ENCODE measurements around the gene VWDE. TPM values are rescaled to one million over a fixed set of nuclear protein-coding genes. Genes with fewer than 3 reads are reported as not detected.

The VWDE gene
- total and polyA plus RNA-seq, 12 donors, result 0.05 to 0.37 (median 0.07) TPM; not detected in 9

- H3K27me3 ChIP-seq, result peaks cover 0 to 5% (median 0%) of the 10 kb centered on the region in 7 donors
- H3K36me3 ChIP-seq, result no peaks in the 10 kb centered on the region
- DNase-seq (no peak), ATAC-seq (no peak)
- TF ChIP-seq CTCF (IDR thresholded peaks at IDR 0.05), result no peak
- 81 to 84% methylated on average over 5 of the region's 5 CpGs for WGBS, 2 donors
- no peak overlapping the region for H3K4me3 ChIP-seq
- no peaks in the 10 kb centered on the region for H3K9me3 ChIP-seq
- intact Hi-C loops (cut with DNase I), result no loop called here
- no peak overlapping the region for H3K27ac ChIP-seq
- peaks cover 0 to 2% (median 0%) of the 10 kb centered on the region in 9 donors for H3K4me1 ChIP-seq
Observed at GRCh38 chr7:12386313-12386740, 17.3 kb downstream of the VWDE start.

GRCh38 chr7:12385364-12385786 is 18.3 kb downstream of the VWDE start:
- Histone ChIP-seq H3K9me3 (no peaks in the 10 kb centered on the region), H3K27ac (no peak overlapping the region), H3K4me1 (peaks cover 0 to 2% (median 0%) of the 10 kb centered on the region in 9 donors), H3K36me3 (no peaks in the 10 kb centered on the region), H3K4me3 (no peak overlapping the region), H3K27me3 (peaks cover 0 to 5% (median 0%) of the 10 kb centered on the region in 7 donors)
- DNase-seq (no peak), ATAC-seq (no peak)
- intact Hi-C loops (cut with DNase I), result no loop called here
- no peak for TF ChIP-seq CTCF (IDR thresholded peaks at IDR 0.05)
- WGBS, 2 donors, result 11 to 19% methylated on average over 2 of the region's 2 CpGs

- no peaks in the 10 kb centered on the region for H3K9me3 ChIP-seq
- 86 to 90% methylated on average over 3 of the region's 3 CpGs for WGBS, 2 donors
Observed at GRCh38 chr7:12383377-12383776, 20.3 kb downstream of the VWDE start.

GRCh38 chr7:12378389-12378788 is 25.3 kb downstream of the VWDE start:
- H3K36me3 ChIP-seq, result no peaks in the 10 kb centered on the region
- H3K4me1 ChIP-seq, result no peaks in the 10 kb centered on the region
- no peaks in the 10 kb centered on the region for H3K9me3 ChIP-seq
- TF ChIP-seq CTCF (IDR thresholded peaks at IDR 0.05), result no peak
- no peaks in the 10 kb centered on the region for H3K27me3 ChIP-seq
- ATAC-seq (no peak), DNase-seq (no peak)
- no peak overlapping the region for H3K4me3 ChIP-seq
- H3K27ac ChIP-seq, result no peak overlapping the region
- WGBS, 2 donors, result 63 to 66% methylated on average over 2 of the region's 2 CpGs
- intact Hi-C loops (cut with DNase I), result no loop called here

More at GRCh38 chr7:12383377-12383776, 20.3 kb downstream of the VWDE start:
- intact Hi-C loops (cut with DNase I), result no loop called here
- no peak for ATAC-seq
- no peaks in the 10 kb centered on the region for H3K27me3 ChIP-seq
- TF ChIP-seq CTCF (IDR thresholded peaks at IDR 0.05), result no peak
- no peak overlapping the region for H3K27ac ChIP-seq
- peaks cover 0 to 2% (median 0%) of the 10 kb centered on the region in 9 donors for H3K4me1 ChIP-seq
- no peak for DNase-seq
- no peak overlapping the region for H3K4me3 ChIP-seq
- H3K36me3 ChIP-seq, result no peaks in the 10 kb centered on the region
